Left kidney (tissue), 2 donors: ENCODE measurements around the gene NAP1L4. TPM values are rescaled to one million over a fixed set of nuclear protein-coding genes. Genes with fewer than 3 reads are reported as not detected.
"Not testable (repeated sequence)": the region's sequence is repeated elsewhere in the genome, so short reads cannot be mapped to it uniquely, and the experiment has no call there.

Experiments
- DNase-seq: peaks from one replicate; pipeline ENCODE4 v3.0.0-alpha.2; 2013
- polyA plus RNA-seq: library from polyadenylated mRNA; unstranded; fragments of 120-200 nt; gene quantifications from one replicate; pipeline ENCODE4 v1.2.1, GENCODE V29; 2013; ENCODE audit not compliant: insufficient read length

Gene NAP1L4
- polyA plus RNA-seq, 1 donor: 245 TPM

DNA sequence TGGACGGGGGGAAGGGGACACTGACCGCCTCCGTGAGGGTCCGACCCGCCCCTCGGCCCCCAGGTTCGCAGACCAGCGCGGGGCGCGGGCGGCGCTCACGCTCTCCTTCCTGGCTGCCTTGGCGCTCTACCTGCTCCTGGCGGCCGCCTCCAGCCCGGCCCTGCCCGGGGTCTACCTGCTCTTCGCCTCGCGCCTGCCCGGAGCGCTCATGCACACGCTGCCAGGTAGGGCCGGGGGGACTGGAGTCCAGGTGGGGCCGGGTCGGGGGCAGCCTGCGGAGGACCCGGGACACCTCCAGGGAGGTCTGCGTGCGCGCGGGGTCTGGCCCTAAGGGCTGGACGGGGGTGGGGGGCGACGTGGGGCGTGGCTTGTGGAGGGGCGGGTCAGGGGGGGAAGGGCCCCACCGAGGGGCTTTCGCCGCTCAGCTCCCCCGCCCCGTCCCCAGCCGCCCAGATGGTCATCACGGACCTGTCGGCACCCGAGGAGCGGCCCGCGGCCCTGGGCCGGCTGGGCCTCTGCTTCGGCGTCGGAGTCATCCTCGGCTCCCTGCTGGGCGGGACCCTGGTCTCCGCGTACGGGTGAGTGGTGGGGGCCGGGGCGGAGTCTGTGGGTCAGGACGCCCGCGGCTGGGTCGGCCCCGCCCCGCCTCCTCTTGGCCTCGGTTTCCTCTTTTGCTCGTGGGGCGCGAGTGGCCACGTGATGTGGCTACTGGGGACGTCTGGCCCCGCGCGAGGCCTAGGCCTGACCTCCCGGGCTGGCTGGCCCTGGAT is 82.8 kb downstream of the NAP1L4 start:
- no peak for DNase-seq

DNA sequence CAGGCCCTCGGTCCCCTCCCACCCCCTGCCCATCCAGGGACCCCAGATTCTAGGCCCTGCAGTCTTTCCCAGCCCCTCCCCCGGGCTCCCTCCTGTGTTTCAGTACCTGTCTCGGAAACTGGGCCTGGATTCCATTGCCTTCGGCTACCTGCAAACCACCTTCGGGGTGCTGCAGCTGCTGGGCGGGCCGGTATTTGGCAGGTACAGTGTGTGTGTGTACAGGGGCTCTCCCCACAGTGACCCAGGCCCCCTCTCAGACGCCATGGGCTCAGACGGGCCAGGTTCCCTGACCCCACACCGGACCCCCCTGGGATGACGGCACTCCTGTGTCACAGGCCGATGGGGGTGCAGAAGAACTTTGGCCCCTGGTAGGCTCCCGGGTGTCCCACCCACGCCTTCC is 84.0 kb downstream of the NAP1L4 start:
- DNase-seq: no peak

DNA sequence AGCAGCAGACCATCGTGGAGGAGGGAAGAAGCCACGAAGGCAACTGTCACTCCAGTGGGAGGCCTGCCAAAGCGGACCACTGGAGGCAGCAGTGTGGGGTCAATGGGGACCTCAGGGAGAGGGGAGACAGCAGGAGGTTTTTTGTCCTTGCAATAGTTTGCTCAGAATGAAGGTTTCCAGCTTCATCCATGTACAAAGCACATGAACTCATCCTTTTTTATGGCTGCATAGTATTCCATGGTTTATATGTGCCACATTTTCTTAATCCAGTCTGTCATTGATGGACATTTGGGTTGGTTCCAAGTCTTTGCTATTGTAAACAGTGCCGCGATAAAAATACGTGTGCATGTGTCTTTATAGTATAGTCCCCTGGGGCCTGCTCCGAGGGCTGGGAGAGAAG is 86.8 kb downstream of the NAP1L4 start:
- not testable (repeated sequence) for DNase-seq

- DNase-seq: no peak
Measured at GRCh38 chr11:2904153-2905052, 87.7 kb downstream of the NAP1L4 start.

- no peak for DNase-seq
Measured at GRCh38 chr11:2903672-2904011, 88.5 kb downstream of the NAP1L4 start.

GRCh38 chr11:2902784-2903671 is 89.1 kb downstream of the NAP1L4 start:
- DNase-seq: no peak

DNA sequence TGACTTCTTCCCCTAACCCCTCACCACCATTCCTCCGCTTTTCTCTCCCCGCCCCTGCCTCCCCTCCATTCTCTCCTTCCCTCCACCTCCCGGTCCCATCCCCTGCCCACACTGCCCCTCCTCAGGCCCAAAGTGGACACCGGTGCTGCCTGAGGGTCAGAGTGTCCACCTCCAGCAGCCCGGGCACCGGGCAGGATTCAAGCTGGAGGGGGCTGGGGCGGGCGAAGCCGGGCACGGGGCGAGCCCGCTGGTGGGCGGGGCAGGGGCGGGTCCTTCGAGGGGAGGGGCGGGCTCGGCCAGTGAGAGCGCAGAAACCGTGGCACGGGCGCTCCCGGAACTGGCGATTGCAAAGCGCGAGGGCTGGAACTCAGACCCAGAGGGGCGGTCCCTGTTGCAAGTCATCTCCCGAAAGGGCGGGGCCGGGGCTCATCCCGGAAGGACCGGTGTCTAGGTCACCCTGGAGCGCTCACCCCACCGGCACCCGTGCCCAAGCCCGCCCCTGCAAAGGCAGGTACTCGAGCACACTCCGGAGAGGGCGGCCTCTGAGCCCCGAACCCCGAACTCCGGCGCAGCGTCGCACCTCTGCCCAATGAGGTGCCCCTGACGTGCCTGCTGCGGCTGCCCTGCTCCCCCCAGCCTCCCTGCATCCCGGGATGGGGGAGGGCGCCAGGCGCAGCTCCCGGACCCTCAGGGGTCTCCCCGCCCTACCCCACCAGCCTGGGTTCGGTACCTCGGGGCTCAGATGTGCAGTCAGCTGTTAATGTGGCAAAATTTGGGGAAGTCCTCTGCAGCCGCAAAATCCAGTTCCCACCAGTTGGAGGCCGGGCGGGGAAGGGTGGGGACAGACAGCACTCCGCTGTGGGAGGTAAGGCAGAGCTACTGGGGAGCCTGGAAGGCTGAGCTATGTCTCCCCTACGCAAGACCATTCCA is 90.0 kb downstream of the NAP1L4 start:
- no peak for DNase-seq

GRCh38 chr11:2901196-2901796 is 90.8 kb downstream of the NAP1L4 start:
- no peak for DNase-seq

- no peak for DNase-seq
Measured at GRCh38 chr11:2899080-2899783, 92.9 kb downstream of the NAP1L4 start.

- no peak for DNase-seq
Measured at GRCh38 chr11:2898366-2899079, 93.6 kb downstream of the NAP1L4 start.

- no peak for DNase-seq
Measured at GRCh38 chr11:2897048-2897447, 95.1 kb downstream of the NAP1L4 start.

GRCh38 chr11:2896047-2896446 is 96.1 kb downstream of the NAP1L4 start:
- no peak for DNase-seq

Other genes starting within 250 kb of the NAP1L4 start
- gene CDKN1C, start 106.6 kb downstream of the NAP1L4 start, polyA plus RNA-seq: 90.1 TPM
- not detected for gene PHLDA2, start 62.9 kb downstream of the NAP1L4 start, polyA plus RNA-seq
- 28.4 TPM for gene CARS1, start 65.1 kb upstream of the NAP1L4 start, polyA plus RNA-seq
- 20.5 TPM for gene OSBPL5, start 173.0 kb upstream of the NAP1L4 start, polyA plus RNA-seq
- gene MRGPRG, start 226.5 kb upstream of the NAP1L4 start, polyA plus RNA-seq: not detected
- not detected for gene MRGPRE, start 240.1 kb upstream of the NAP1L4 start, polyA plus RNA-seq